ENCODE measurements around the gene ATP5MG.

ATP5MG gene

GRCh38 chr11:118442908-118443589, 41.6 kb downstream of the ATP5MG start:
- DNase-seq, result no peak

DNA sequence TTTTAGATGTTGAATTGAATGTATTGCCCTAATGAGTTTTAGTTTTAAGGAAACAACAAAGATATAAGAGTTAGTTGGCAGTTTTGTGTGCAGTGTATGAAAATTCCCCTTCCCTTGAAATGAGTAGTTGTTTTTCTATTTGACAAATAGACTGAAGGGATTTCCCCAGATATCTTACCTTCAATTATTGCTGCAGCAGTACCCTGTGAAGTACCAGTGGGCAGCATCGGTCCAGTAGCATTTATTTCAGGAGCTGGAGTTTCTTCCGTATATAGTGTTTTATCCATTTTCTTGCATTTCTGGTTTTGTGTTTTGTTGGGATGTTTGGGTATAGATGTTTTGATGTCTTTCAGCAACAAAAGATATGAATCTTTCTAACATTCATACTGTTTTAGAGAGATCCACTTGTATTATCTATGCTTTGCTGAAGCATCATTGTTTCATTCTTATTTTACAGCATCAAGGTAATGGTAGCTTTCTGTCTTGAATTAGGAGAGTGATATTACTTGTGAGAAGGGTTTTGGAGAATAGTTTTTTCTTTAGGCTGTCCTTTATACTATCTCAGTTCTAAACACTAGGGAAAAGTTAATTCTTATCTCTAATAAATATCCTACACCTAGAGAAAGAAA, 42.3 kb downstream of the ATP5MG start:
- no peak for DNase-seq

GRCh38 chr11:118447423-118447822, 46.0 kb downstream of the ATP5MG start:
- DNase-seq, result no peak

DNA sequence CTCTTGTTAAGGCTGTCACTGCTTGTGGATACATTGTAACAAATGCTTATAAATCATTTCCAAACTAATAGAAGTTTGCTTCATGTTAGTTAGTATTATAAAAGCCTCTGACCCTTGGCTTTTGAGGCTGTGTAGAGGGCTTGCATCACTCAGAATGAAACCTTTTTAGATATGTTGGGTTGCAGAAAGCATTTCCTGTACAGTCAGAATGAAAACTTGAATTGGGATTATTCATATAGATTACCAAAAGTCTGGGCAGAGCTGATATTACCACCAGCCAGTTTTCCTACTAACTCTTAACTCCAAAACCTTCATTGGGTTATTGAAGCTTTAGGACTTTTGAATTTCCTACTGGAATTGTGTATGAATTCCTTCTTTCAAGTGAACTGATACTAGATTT, 46.9 kb downstream of the ATP5MG start:
- no peak for DNase-seq

DNA sequence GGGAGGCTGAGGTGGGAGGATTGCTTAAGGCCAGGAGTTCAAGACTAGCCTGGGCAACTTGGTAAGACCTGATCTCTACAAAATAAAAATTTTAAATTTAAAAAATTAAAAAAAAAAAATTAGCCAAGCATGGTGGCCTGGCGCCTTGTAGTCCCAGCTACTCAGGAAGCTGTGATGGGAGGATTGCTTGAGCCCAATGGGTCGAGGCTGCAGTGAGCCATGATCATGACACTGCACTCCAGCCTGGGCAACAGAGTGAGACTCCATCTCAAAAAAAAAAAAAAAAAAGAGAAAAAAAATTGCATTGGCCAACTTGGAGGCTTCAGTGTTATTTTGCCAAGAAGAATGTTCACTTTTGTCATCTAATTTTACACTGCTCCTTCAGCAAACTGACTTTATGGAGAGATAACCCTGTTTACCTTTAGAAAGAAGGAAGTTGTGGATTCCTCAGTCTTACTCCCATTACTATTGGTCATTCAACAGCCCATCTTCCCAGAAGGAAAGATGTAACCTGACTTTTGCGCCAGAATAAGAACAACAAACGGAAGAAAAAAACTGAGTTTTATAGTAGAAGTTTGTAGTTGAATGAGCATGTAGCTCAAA, 48.0 kb downstream of the ATP5MG start:
- no peak for DNase-seq

DNA sequence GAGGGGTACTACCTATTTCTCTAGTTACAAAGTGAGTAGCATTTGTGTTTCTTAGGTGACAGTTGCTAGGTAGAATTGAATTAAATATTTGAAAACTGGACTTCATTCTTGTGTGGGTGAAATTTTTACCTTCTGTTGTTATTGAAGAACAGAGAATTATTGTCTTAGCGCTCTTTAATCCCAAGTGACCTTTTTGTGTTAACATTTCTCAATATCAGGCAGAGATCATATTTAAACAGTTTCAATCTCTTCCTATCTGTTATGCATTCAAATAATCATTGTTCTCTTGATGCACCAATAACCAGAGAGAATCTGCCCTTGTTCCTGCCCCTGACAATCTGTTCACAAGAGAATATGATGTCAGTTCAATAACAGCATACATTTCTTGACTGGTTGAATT, 49.0 kb downstream of the ATP5MG start:
- DNase-seq, result no peak

All from GDM1 (cell line).